ENCODE data around the gene NUMB.
A peak's percentile ranks its signal among the peaks of the same experiment; 100 is the strongest.

NUMB gene

GRCh38 chr14:73458183-73458976 is at the start of gene NUMB:
Gene NUMB, minus strand, starts transcription at chr14:73458546. Its CDS starts 102,795 bp downstream, at chr14:73355751.
- peak; percentile 85 to 92 for DNase-seq (ENCODE audit: low read depth in 2 of 2, low spot score in 1 of 2)

- no peak for DNase-seq (ENCODE audit: low read depth in 2 of 2, low spot score in 1 of 2)
Observed at GRCh38 chr14:73503648-73504047, 45.3 kb upstream of the NUMB start.

GRCh38 chr14:73502017-73502619 is 43.8 kb upstream of the NUMB start:
- DNase-seq (ENCODE audit: low read depth in 2 of 2, low spot score in 1 of 2): no peak

- DNase-seq (ENCODE audit: low read depth in 2 of 2, low spot score in 1 of 2): no peak
Observed at GRCh38 chr14:73500360-73500759, 42.0 kb upstream of the NUMB start.

GRCh38 chr14:73494593-73494992 is 36.2 kb upstream of the NUMB start:
- no peak for DNase-seq (ENCODE audit: low read depth in 2 of 2, low spot score in 1 of 2)

- DNase-seq (ENCODE audit: low read depth in 2 of 2, low spot score in 1 of 2): no peak
Observed at GRCh38 chr14:73492670-73493069, 34.3 kb upstream of the NUMB start.

- DNase-seq (ENCODE audit: low read depth in 2 of 2, low spot score in 1 of 2): no peak
Observed at GRCh38 chr14:73492043-73492552, 33.8 kb upstream of the NUMB start.

- peak; percentile 20 to 42 for DNase-seq (ENCODE audit: low read depth in 2 of 2, low spot score in 1 of 2)
Observed at GRCh38 chr14:73491256-73492042, 33.1 kb upstream of the NUMB start.

GRCh38 chr14:73489481-73490175 is 31.3 kb upstream of the NUMB start:
- no peak for DNase-seq (ENCODE audit: low read depth in 2 of 2, low spot score in 1 of 2)

- DNase-seq (ENCODE audit: low read depth in 2 of 2, low spot score in 1 of 2): no peak
Observed at GRCh38 chr14:73478684-73479083, 20.3 kb upstream of the NUMB start.

GRCh38 chr14:73477618-73478266 is 19.4 kb upstream of the NUMB start:
- no peak for DNase-seq (ENCODE audit: low read depth in 2 of 2, low spot score in 1 of 2)

GRCh38 chr14:73476451-73476931 is 18.1 kb upstream of the NUMB start:
- DNase-seq (ENCODE audit: low read depth in 2 of 2, low spot score in 1 of 2): no peak

GRCh38 chr14:73474952-73475351 is 16.6 kb upstream of the NUMB start:
- no peak for DNase-seq (ENCODE audit: low read depth in 2 of 2, low spot score in 1 of 2)

GRCh38 chr14:73472185-73473114 is 14.1 kb upstream of the NUMB start:
- no peak for DNase-seq (ENCODE audit: low read depth in 2 of 2, low spot score in 1 of 2)

- no peak for DNase-seq (ENCODE audit: low read depth in 2 of 2, low spot score in 1 of 2)
Observed at GRCh38 chr14:73471582-73472184, 13.3 kb upstream of the NUMB start.

- no peak for DNase-seq (ENCODE audit: low read depth in 2 of 2, low spot score in 1 of 2)
Observed at GRCh38 chr14:73468828-73469375, 10.6 kb upstream of the NUMB start.

- DNase-seq (ENCODE audit: low read depth in 2 of 2, low spot score in 1 of 2): no peak
Observed at GRCh38 chr14:73467800-73468199, 9.5 kb upstream of the NUMB start.

GRCh38 chr14:73467377-73467776 is 9.0 kb upstream of the NUMB start:
- no peak for DNase-seq (ENCODE audit: low read depth in 2 of 2, low spot score in 1 of 2)

- no peak for DNase-seq (ENCODE audit: low read depth in 2 of 2, low spot score in 1 of 2)
Observed at GRCh38 chr14:73466861-73467260, 8.5 kb upstream of the NUMB start.

All from stimulated activated CD8-positive, alpha-beta memory T cell treated with anti-CD3 and anti-CD28 coated beads, Interleukin-4, amount 100 ng/mL, for 1 hour (primary cell).